Endothelial cell of umbilical vein (primary cell): Measurements from ENCODE around the gene C16orf78. TPM values are rescaled to one million over a fixed set of nuclear protein-coding genes. Genes with fewer than 3 reads are reported as not detected.

Experiments used
- BruUV-seq: library from RNA; stranded (reverse); fragments of 400-500 nt; replicated peaks from 2 replicates; lab custom pipeline; 2021; lab: Mats Ljungman, UMichigan
- CTCF ChIA-PET: fragments of 300-600, 350-600 bp; sonication (Branson Sonifier 250); formaldehyde crosslinking; loops from one replicate; lab custom pipeline; 2021; ENCODE audit warnings: antibody characterized with exemption, inconsistent platforms; lab: Charles Lee
- POLR2A ChIA-PET: fragments of 300-600, 350-600 bp; sonication (Branson Sonifier 250); formaldehyde crosslinking; loops from one replicate; lab custom pipeline; 2021; ENCODE audit warnings: antibody characterized with exemption, inconsistent platforms; lab: Charles Lee
- DNase-seq: peaks from one replicate; pipeline ENCODE4 v3.0.0-alpha.2; 2011; ENCODE audit warnings: low read depth, low spot score
- FAIRE-seq: peaks from 2 replicates; lab custom pipeline; 2011; peaks lifted over from hg19 to GRCh38; lab: Jason Lieb, UNC
- H2AFZ ChIP-seq: 2 replicates; pipeline ENCODE4 v1.6.0; 2012; ENCODE audit warnings: low read depth, low read length, control low read depth, inconsistent platforms
- H3K27ac ChIP-seq: 2 replicates; pipeline ENCODE4 v1.5.1; 2011; ENCODE audit warnings: low read depth, mild to moderate bottlenecking, control low read depth, low read length, moderate library complexity; ENCODE audit not compliant: insufficient read depth
- H3K27me3 ChIP-seq, 2 experiments: 2 replicates each; pipeline versions ENCODE4 v1.6.0 to v1.6.1; 2011; ENCODE audit warnings: low read length in 2 of 2, mixed read lengths in 1 of 2; ENCODE audit not compliant: control insufficient read depth in 2 of 2, insufficient read depth in 2 of 2
- H3K36me3 ChIP-seq, 2 experiments: 2 replicates in 1 of 2; 3 replicates in 1 of 2; pipeline ENCODE4 v1.5.1; 2011; ENCODE audit warnings: low read length in 2 of 2, mild to moderate bottlenecking in 1 of 2, moderate library complexity in 1 of 2; ENCODE audit not compliant: control insufficient read depth in 2 of 2, insufficient read depth in 2 of 2; ENCODE audit errors: extremely low read depth in 1 of 2
- H3K4me1 ChIP-seq: 3 replicates; pipeline ENCODE4 v1.5.1; 2011; ENCODE audit warnings: mild to moderate bottlenecking, low read length; ENCODE audit not compliant: control insufficient read depth, insufficient read depth; ENCODE audit errors: extremely low read depth
- H3K4me2 ChIP-seq: 2 replicates; pipeline ENCODE4 v1.6.1; 2011; ENCODE audit warnings: low read length, control low read depth, mixed read lengths; ENCODE audit not compliant: insufficient read depth
- H3K4me3 ChIP-seq, 3 experiments: fragments of 200-600 bp in 1 of 3; sonication (generic), shearing (Covaris generic) in 1 of 3; replicated peaks in 1 of 3; 2 replicates each; pipeline ENCODE4 v1.5.1; 2011 to 2016; ENCODE audit warnings: control low read depth in 3 of 3, low read length in 3 of 3, mild to moderate bottlenecking in 2 of 3, inconsistent platforms in 1 of 3, low read depth in 1 of 3, moderate library complexity in 1 of 3; ENCODE audit not compliant: insufficient read depth in 1 of 3
- H3K79me2 ChIP-seq: 2 replicates; pipeline ENCODE4 v1.6.0; 2012; ENCODE audit warnings: low read length, inconsistent platforms; ENCODE audit not compliant: control insufficient read depth, insufficient read depth
- H3K9ac ChIP-seq: replicated peaks from 2 replicates; pipeline ENCODE3; 2011; ENCODE audit warnings: low read length, control low read depth; ENCODE audit not compliant: insufficient read depth; ENCODE audit errors: extremely low read depth
- H3K9me1 ChIP-seq: replicated peaks from 3 replicates; pipeline ENCODE4 v1.6.0; 2011; ENCODE audit warnings: mild to moderate bottlenecking, low read length; ENCODE audit not compliant: control insufficient read depth, insufficient read depth; ENCODE audit errors: extremely low read depth
- H3K9me3 ChIP-seq: replicated peaks from 2 replicates; pipeline ENCODE4 v1.5.1; 2012; ENCODE audit warnings: low read length, inconsistent platforms; ENCODE audit not compliant: control insufficient read depth, insufficient read depth
- H4K20me1 ChIP-seq: replicated peaks from 2 replicates; pipeline ENCODE3; 2011; ENCODE audit warnings: mild to moderate bottlenecking, low read length; ENCODE audit not compliant: control insufficient read depth, insufficient read depth; ENCODE audit errors: extremely low read depth
- CTCF ChIP-seq, 2 donors: IDR thresholded peaks; 1 replicate in 1 of 2; 2 replicates in 1 of 2; pipeline ENCODE4 v1.5.1; 2011; ENCODE audit warnings: low read length in 2 of 2, mild to moderate bottlenecking in 2 of 2, moderate library complexity in 2 of 2, control low read depth in 1 of 2, inconsistent platforms in 1 of 2, low read depth in 1 of 2; ENCODE audit not compliant: insufficient read depth in 1 of 2; ENCODE audit errors: extremely low read depth in 1 of 2
- EZH2 ChIP-seq: IDR thresholded peaks from 2 replicates; pipeline ENCODE4 v1.6.1; 2012; ENCODE audit warnings: borderline replicate concordance, low read depth, mild to moderate bottlenecking, moderate library complexity, low read length, inconsistent platforms; ENCODE audit not compliant: severe bottlenecking
- FOS ChIP-seq: IDR thresholded peaks from 2 replicates; pipeline ENCODE4 v1.6.1; 2011; ENCODE audit warnings: mild to moderate bottlenecking, low read length, moderate library complexity, borderline replicate concordance; ENCODE audit not compliant: insufficient read depth
- JUN ChIP-seq: IDR thresholded peaks from 2 replicates; pipeline ENCODE4 v1.6.1; 2011; ENCODE audit warnings: borderline replicate concordance, low read depth; ENCODE audit not compliant: insufficient read length, insufficient read depth
- MAX ChIP-seq: IDR thresholded peaks from 2 replicates; pipeline ENCODE4 v1.6.1; 2011; ENCODE audit not compliant: insufficient read depth, insufficient read length
- MYC ChIP-seq: IDR thresholded peaks from one replicate; pipeline ENCODE4 v1.6.1; 2011; ENCODE audit warnings: mild to moderate bottlenecking, low read depth, low read length
- POLR2A ChIP-seq: IDR thresholded peaks from 2 replicates; pipeline ENCODE4 v1.6.1; 2012; ENCODE audit warnings: low read depth, mild to moderate bottlenecking, control low read depth, low read length
- POLR2AphosphoS5 ChIP-seq: IDR thresholded peaks from 2 replicates; pipeline ENCODE4 v1.6.1; 2012; ENCODE audit warnings: low read depth, mild to moderate bottlenecking, control low read depth, low read length, moderate library complexity; ENCODE audit not compliant: insufficient read depth
- dilution Hi-C: fragments of 300-500 bp; cut with MboI; formaldehyde crosslinking; loops from one replicate; pipeline ENCODE4 v1.15.0; 2019; ENCODE audit warnings: low sequenced_read_pairs; ENCODE audit not compliant: extremely low pct_ligation_motif_present
- intact Hi-C: fragments of 100-400 bp; cut with micrococcal nuclease; formaldehyde crosslinking; loops from one replicate; pipeline ENCODE4 v1.10.0; 2022
- polyA plus RNA-seq, 4 experiments: library from polyadenylated mRNA; depleted of rRNA in 3 of 4; stranded (reverse) in 3 of 4; unstranded in 1 of 4; fragments of >200 nt; gene quantifications; 2 replicates each; pipeline versions ENCODE4 v1.2.1 to v1.2.3, GENCODE V29; 2011 to 2012; ENCODE audit warnings: missing spikeins in 1 of 4
- total RNA-seq: library from RNA; stranded (reverse); gene quantifications from 2 replicates; pipeline ENCODE4 v1.2.3, GENCODE V29; 2021

The C16orf78 gene
- total and polyA plus RNA-seq, 2 donors (not counting 3 experiments of a cell fraction or from before 2014, with no cell fraction given) = not detected

GRCh38 chr16:49327466-49327865 lies 46.1 kb upstream of the C16orf78 start:
- Histone ChIP-seq H3K9me1 (no peaks in the 10 kb centered on the region), H3K79me2 (no peaks in the 10 kb centered on the region), H3K36me3 (no peaks in the 10 kb centered on the region), H2AFZ (no peak overlapping the region), H3K4me3 (no peak overlapping the region), H4K20me1 (no peaks in the 10 kb centered on the region), H3K9ac (no peak overlapping the region), H3K27ac (no peak overlapping the region), H3K4me2 (no peak overlapping the region), H3K4me1 (no peaks in the 10 kb centered on the region), H3K27me3 (no peaks in the 10 kb centered on the region), H3K9me3 (no peaks in the 10 kb centered on the region)
- dilution Hi-C loops (no loop called here), intact Hi-C loops (no loop called here)
- no peak for DNase-seq
- POLR2A ChIA-PET = no interaction called here
- TF ChIP-seq MYC (no peak), JUN (no peak), POLR2AphosphoS5 (no peak), MAX (no peak), POLR2A (no peak), CTCF (IDR thresholded peaks at IDR 0.05; ENCODE audit: extremely low read depth in 1 of 2, insufficient read depth in 1 of 2, low read depth in 1 of 2, low read length in 2 of 2) (no peak), EZH2 (no peak)
- BruUV-seq = no TSS peak
- FAIRE-seq = no peak
- CTCF ChIA-PET = no interaction called here

GRCh38 chr16:49328325-49328724 lies 45.3 kb upstream of the C16orf78 start:
- Histone ChIP-seq H3K9me3 (no peaks in the 10 kb centered on the region), H3K27me3 (no peaks in the 10 kb centered on the region), H4K20me1 (no peaks in the 10 kb centered on the region), H3K36me3 (no peaks in the 10 kb centered on the region), H3K4me1 (no peaks in the 10 kb centered on the region), H3K27ac (no peak overlapping the region), H2AFZ (no peak overlapping the region), H3K9ac (no peak overlapping the region), H3K4me3 (no peak overlapping the region), H3K79me2 (no peaks in the 10 kb centered on the region), H3K9me1 (no peaks in the 10 kb centered on the region), H3K4me2 (no peak overlapping the region)
- intact Hi-C loops = no loop called here
- ChIA-PET POLR2A (no interaction called here), CTCF (no interaction called here)
- BruUV-seq = no TSS peak
- TF ChIP-seq FOS (no peak), CTCF (IDR thresholded peaks at IDR 0.05; ENCODE audit: extremely low read depth in 1 of 2, insufficient read depth in 1 of 2, low read depth in 1 of 2, low read length in 2 of 2) (no peak), POLR2AphosphoS5 (no peak), EZH2 (no peak), JUN (no peak)
- FAIRE-seq = no peak
- dilution Hi-C loops = no loop called here
- no peak for DNase-seq
